Liver (tissue), 9 donors: Measurements from ENCODE around the gene STAM2. TPM values are rescaled to one million over a fixed set of nuclear protein-coding genes. Genes with fewer than 3 reads are reported as not detected.

Experiments
- DNase-seq: peaks from one replicate; pipeline ENCODE4 v3.0.0-alpha.2; 2017; ENCODE audit warnings: low spot score
- H3K27ac ChIP-seq, 2 donors: one replicate each; pipeline ENCODE4 v1.7.0; 2013; ENCODE audit warnings: inconsistent platforms in 2 of 2, low read length in 2 of 2, control low read depth in 1 of 2, low read depth in 1 of 2, mild to moderate bottlenecking in 1 of 2
- H3K27me3 ChIP-seq, 4 donors: one replicate each; pipeline versions ENCODE4 v1.6.1 to v1.7.0; 2013; ENCODE audit warnings: low read length in 3 of 4, inconsistent platforms in 1 of 4, mild to moderate bottlenecking in 1 of 4, moderate library complexity in 1 of 4; ENCODE audit not compliant: control insufficient read depth in 4 of 4, insufficient read depth in 4 of 4
- H3K36me3 ChIP-seq, 4 donors: one replicate each; pipeline versions ENCODE4 v1.6.1 to v1.7.0; 2013; ENCODE audit warnings: low read length in 3 of 4, mild to moderate bottlenecking in 3 of 4, low read depth in 1 of 4, moderate library complexity in 1 of 4; ENCODE audit not compliant: control insufficient read depth in 4 of 4, insufficient read depth in 3 of 4
- H3K4me1 ChIP-seq, 4 donors: one replicate each; pipeline versions ENCODE4 v1.6.1 to v1.7.0; 2013; ENCODE audit warnings: low read length in 3 of 4, mild to moderate bottlenecking in 3 of 4, moderate library complexity in 1 of 4; ENCODE audit not compliant: control insufficient read depth in 4 of 4, insufficient read depth in 4 of 4
- H3K4me3 ChIP-seq, 3 donors: one replicate each; pipeline versions ENCODE4 v1.6.1 to v1.7.0; 2013; ENCODE audit warnings: low read length in 3 of 3, control low read depth in 1 of 3, low read depth in 1 of 3, mild to moderate bottlenecking in 1 of 3
- H3K9ac ChIP-seq, 2 donors: one replicate each; pipeline ENCODE4 v1.7.0; 2013; ENCODE audit warnings: low read length in 2 of 2, mild to moderate bottlenecking in 2 of 2, moderate library complexity in 2 of 2, control low read depth in 1 of 2, low read depth in 1 of 2
- H3K9me3 ChIP-seq, 4 donors: one replicate each; pipeline versions ENCODE4 v1.6.1 to v1.7.0; 2013; ENCODE audit warnings: low read length in 3 of 4; ENCODE audit not compliant: control insufficient read depth in 4 of 4
- CTCF ChIP-seq: fragments of 150-350 bp; IDR thresholded peaks from 2 replicates; pipeline ENCODE4 v1.5.1; 2017; ENCODE audit warnings: improper control_type of control experiment, low read depth, low read length; ENCODE audit not compliant: missing input control
- EGR1 ChIP-seq, 2 donors: IDR thresholded peaks; 2 replicates each; pipeline ENCODE4 v1.6.1; 2016 to 2018; ENCODE audit warnings: antibody characterized with exemption in 2 of 2, low read depth in 2 of 2
- FOXA1 ChIP-seq: IDR thresholded peaks from 2 replicates; pipeline ENCODE4 v1.6.1; 2016; ENCODE audit warnings: antibody characterized with exemption
- FOXA2 ChIP-seq: IDR thresholded peaks from 2 replicates; pipeline ENCODE4 v1.6.1; 2016; ENCODE audit warnings: antibody characterized with exemption
- GABPA ChIP-seq, 2 donors: IDR thresholded peaks in 1 of 2; conservative IDR thresholded peaks in 1 of 2; 2 replicates each; pipeline ENCODE4 v1.6.1; 2016; ENCODE audit warnings: antibody characterized with exemption in 2 of 2, mild to moderate bottlenecking in 1 of 2, moderate library complexity in 1 of 2
- HNF4A ChIP-seq, 2 donors: conservative IDR thresholded peaks; 2 replicates each; pipeline ENCODE4 v1.6.1; 2016; ENCODE audit warnings: antibody characterized with exemption in 2 of 2, mild to moderate bottlenecking in 2 of 2
- HNF4G ChIP-seq: IDR thresholded peaks from 2 replicates; pipeline ENCODE4 v1.6.1; 2016; ENCODE audit warnings: antibody characterized with exemption
- JUND ChIP-seq, 2 donors: IDR thresholded peaks; 2 replicates each; pipeline ENCODE4 v1.6.1; 2016; ENCODE audit warnings: antibody characterized with exemption in 2 of 2
- MAX ChIP-seq: IDR thresholded peaks from 2 replicates; pipeline ENCODE4 v1.6.1; 2016; ENCODE audit warnings: antibody characterized with exemption
- NR2F2 ChIP-seq: IDR thresholded peaks from 2 replicates; pipeline ENCODE4 v1.6.1; 2016; ENCODE audit warnings: antibody characterized with exemption
- RAD21 ChIP-seq, 2 donors: IDR thresholded peaks; 2 replicates each; pipeline ENCODE4 v1.6.1; 2016; ENCODE audit warnings: antibody characterized with exemption in 2 of 2, mild to moderate bottlenecking in 2 of 2
- RXRA ChIP-seq, 2 donors: IDR thresholded peaks; 2 replicates each; pipeline ENCODE4 v1.6.1; 2017 to 2018; ENCODE audit warnings: antibody characterized with exemption in 2 of 2, mild to moderate bottlenecking in 1 of 2
- SP1 ChIP-seq: IDR thresholded peaks from 2 replicates; pipeline ENCODE4 v1.6.1; 2018; ENCODE audit warnings: antibody characterized with exemption, mild to moderate bottlenecking
- TAF1 ChIP-seq: conservative IDR thresholded peaks from 2 replicates; pipeline ENCODE4 v1.6.1; 2016; ENCODE audit warnings: antibody characterized with exemption, mild to moderate bottlenecking
- YY1 ChIP-seq: IDR thresholded peaks from 2 replicates; pipeline ENCODE4 v1.6.1; 2016; ENCODE audit warnings: antibody characterized with exemption, mild to moderate bottlenecking
- WGBS: extraction: QIAGEN DNeasy Blood & Tissue Kit; methylation state at CpG from one replicate; pipeline ENCODE4 v1.1.7; 2013; 5-methylcytosine and 5-hydroxymethylcytosine counted together
- polyA plus RNA-seq, 2 donors: library from polyadenylated mRNA; stranded (reverse) in 1 of 2; unstranded in 1 of 2; fragments of 200-250 nt in 1 of 2; fragments of >200 nt in 1 of 2; fragmentation: Nextera tagmentation in 1 of 2; extraction: Ambion mirVana in 1 of 2; gene quantifications; one replicate each; pipeline versions ENCODE4 v1.2.1 to v1.2.3, GENCODE V29; 2013 to 2015
- total RNA-seq, 2 donors: library from RNA; depleted of rRNA; stranded (reverse); fragments of >200 nt; gene quantifications; one replicate each; pipeline ENCODE4 v1.2.3, GENCODE V29; 2014
- TF ChIP-seq, protein P1 (sequence below): IDR thresholded peaks from 2 replicates; pipeline ENCODE4 v1.6.1; 2016; ENCODE audit warnings: antibody characterized with exemption, mild to moderate bottlenecking
- TF ChIP-seq, protein P2 (sequence below): IDR thresholded peaks from 2 replicates; pipeline ENCODE4 v1.6.1; 2016; ENCODE audit warnings: antibody characterized with exemption
- donor health status: healthy.
- donor health status: healthy.
- donor health status: healthy.
- donor health status: healthy.
- donor health status: healthy.

The STAM2 gene
- total and polyA plus RNA-seq, 4 donors, result 4.0 to 18.0 (median 7.2) TPM

DNA sequence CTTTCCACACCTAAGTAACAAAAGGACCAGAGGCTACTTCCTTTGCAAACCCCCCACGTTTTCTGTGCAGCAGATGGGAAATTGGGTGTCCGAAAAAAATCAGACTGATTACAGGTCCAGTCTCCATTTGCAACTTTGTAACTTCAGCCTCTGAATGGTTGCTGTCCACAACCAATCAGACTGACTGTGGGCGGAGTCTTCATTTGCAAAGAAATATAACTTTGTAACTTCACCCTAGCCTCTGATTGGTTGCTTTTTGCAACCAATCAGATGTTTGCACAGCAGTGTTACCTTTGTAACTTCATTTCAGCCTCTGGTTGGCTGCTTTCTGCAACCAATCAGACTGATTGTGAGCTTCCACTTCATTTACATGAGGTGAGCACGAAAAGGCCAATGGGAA lies 48.9 kb downstream of the STAM2 start:
- WGBS, result 92% methylated on average over 4 of the region's 4 CpGs
- peaks cover 2 to 27% (median 8%) of the 10 kb centered on the region in 4 donors for H3K36me3 ChIP-seq
- H3K4me3 ChIP-seq, result no peak overlapping the region
- no peaks in the 10 kb centered on the region for H3K4me1 ChIP-seq
- no peak overlapping the region for H3K27ac ChIP-seq
- no peak for DNase-seq
- no peak for TF ChIP-seq RXRA (IDR thresholded peaks at IDR 0.05)
- TF ChIP-seq, protein P1, sequence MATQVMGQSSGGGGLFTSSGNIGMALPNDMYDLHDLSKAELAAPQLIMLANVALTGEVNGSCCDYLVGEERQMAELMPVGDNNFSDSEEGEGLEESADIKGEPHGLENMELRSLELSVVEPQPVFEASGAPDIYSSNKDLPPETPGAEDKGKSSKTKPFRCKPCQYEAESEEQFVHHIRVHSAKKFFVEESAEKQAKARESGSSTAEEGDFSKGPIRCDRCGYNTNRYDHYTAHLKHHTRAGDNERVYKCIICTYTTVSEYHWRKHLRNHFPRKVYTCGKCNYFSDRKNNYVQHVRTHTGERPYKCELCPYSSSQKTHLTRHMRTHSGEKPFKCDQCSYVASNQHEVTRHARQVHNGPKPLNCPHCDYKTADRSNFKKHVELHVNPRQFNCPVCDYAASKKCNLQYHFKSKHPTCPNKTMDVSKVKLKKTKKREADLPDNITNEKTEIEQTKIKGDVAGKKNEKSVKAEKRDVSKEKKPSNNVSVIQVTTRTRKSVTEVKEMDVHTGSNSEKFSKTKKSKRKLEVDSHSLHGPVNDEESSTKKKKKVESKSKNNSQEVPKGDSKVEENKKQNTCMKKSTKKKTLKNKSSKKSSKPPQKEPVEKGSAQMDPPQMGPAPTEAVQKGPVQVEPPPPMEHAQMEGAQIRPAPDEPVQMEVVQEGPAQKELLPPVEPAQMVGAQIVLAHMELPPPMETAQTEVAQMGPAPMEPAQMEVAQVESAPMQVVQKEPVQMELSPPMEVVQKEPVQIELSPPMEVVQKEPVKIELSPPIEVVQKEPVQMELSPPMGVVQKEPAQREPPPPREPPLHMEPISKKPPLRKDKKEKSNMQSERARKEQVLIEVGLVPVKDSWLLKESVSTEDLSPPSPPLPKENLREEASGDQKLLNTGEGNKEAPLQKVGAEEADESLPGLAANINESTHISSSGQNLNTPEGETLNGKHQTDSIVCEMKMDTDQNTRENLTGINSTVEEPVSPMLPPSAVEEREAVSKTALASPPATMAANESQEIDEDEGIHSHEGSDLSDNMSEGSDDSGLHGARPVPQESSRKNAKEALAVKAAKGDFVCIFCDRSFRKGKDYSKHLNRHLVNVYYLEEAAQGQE, result no peak
- no peak for TF ChIP-seq RAD21 (IDR thresholded peaks at IDR 0.05)
- TF ChIP-seq HNF4G, result no peak
- TF ChIP-seq FOXA2, result no peak
- TF ChIP-seq FOXA1, result no peak
- TF ChIP-seq, protein P2, sequence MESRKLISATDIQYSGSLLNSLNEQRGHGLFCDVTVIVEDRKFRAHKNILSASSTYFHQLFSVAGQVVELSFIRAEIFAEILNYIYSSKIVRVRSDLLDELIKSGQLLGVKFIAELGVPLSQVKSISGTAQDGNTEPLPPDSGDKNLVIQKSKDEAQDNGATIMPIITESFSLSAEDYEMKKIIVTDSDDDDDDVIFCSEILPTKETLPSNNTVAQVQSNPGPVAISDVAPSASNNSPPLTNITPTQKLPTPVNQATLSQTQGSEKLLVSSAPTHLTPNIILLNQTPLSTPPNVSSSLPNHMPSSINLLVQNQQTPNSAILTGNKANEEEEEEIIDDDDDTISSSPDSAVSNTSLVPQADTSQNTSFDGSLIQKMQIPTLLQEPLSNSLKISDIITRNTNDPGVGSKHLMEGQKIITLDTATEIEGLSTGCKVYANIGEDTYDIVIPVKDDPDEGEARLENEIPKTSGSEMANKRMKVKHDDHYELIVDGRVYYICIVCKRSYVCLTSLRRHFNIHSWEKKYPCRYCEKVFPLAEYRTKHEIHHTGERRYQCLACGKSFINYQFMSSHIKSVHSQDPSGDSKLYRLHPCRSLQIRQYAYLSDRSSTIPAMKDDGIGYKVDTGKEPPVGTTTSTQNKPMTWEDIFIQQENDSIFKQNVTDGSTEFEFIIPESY, result no peak
- no peak for TF ChIP-seq CTCF
- no peak for TF ChIP-seq SP1
- no peak for TF ChIP-seq TAF1
- no peak for TF ChIP-seq JUND (IDR thresholded peaks at IDR 0.05)
- TF ChIP-seq HNF4A (conservative IDR thresholded peaks at IDR 0.05), result no peak
- no peak for TF ChIP-seq GABPA (IDR thresholded peaks at IDR 0.05 in 1 of 2, conservative IDR thresholded peaks at IDR 0.05 in 1 of 2)
- H3K27me3 ChIP-seq, result no peaks in the 10 kb centered on the region
- H3K9me3 ChIP-seq, result no peaks in the 10 kb centered on the region
- H3K9ac ChIP-seq, result no peak overlapping the region

DNA sequence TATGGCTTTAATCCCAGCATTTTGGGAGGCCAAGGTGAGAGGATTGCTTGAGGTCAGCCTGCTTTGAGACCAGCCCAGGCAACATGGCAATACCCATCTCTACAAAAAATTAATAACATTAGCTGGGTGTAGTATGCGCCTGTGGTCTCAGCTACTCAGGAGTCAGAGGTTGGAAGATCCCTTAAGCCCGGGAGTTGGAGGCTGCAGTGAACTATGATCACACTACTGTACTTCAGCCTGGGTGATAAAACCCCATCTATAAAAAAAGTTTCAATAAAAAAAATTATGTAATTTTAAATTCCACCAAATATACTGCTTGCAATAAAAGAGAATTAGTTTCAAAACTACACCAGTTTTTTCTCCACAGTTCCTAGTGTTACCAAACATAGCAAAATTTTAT lies 53.4 kb downstream of the STAM2 start:
- Histone ChIP-seq H3K9ac (no peak overlapping the region), H3K9me3 (no peaks in the 10 kb centered on the region), H3K27ac (no peak overlapping the region), H3K27me3 (no peaks in the 10 kb centered on the region), H3K4me3 (no peak overlapping the region), H3K4me1 (no peaks in the 10 kb centered on the region), H3K36me3 (peaks cover 4 to 32% (median 8%) of the 10 kb centered on the region in 4 donors)
- no peak for DNase-seq
- no peak for TF ChIP-seq CTCF
- TF ChIP-seq NR2F2, result no peak
- no peak for TF ChIP-seq FOXA1
- TF ChIP-seq FOXA2, result no peak
- TF ChIP-seq YY1, result no peak
- TF ChIP-seq EGR1 (IDR thresholded peaks at IDR 0.05; ENCODE audit: low read depth in 2 of 2), result no peak
- no peak for TF ChIP-seq RXRA (IDR thresholded peaks at IDR 0.05)
- TF ChIP-seq HNF4A (conservative IDR thresholded peaks at IDR 0.05), result no peak
- no peak for TF ChIP-seq TAF1
- no peak for TF ChIP-seq MAX
- WGBS, result 92% methylated on average over 2 of the region's 2 CpGs
